A549 (cell line): ENCODE data around the gene ROR1. TPM values are rescaled to one million over a fixed set of nuclear protein-coding genes. Genes with fewer than 3 reads are reported as not detected.

Experiments
- ATAC-seq, 2 experiments: fragments of 200-7000 bp in 1 of 2; fragments of >200 bp in 1 of 2; cut with Nextera tagmentation in 1 of 2; cut with Tn5 transposase in 1 of 2; 3 replicates each; pipeline versions ENCODE4 v1.8.0 to v1.9.1; 2018 to 2020; ENCODE audit warnings: mild to moderate bottlenecking in 1 of 2, moderate library complexity in 1 of 2
- CTCF ChIA-PET: fragments of 300-600 bp; sonication (Branson Sonifier 250); formaldehyde crosslinking; extraction: SDS; loops from one replicate; lab custom pipeline; 2021; ENCODE audit warnings: antibody characterized with exemption, inconsistent platforms; lab: Yijun Ruan, JAX
- POLR2A ChIA-PET: fragments of 350-600 bp; formaldehyde crosslinking; extraction: SDS; loops from one replicate; lab custom pipeline; 2021; ENCODE audit warnings: antibody characterized with exemption, inconsistent platforms; lab: Yijun Ruan, JAX
- DNase-seq, 2 experiments: peaks; one replicate each; pipeline versions ENCODE4 v3.0.0 to v3.0.0-alpha.2; 2011 to 2016; ENCODE audit warnings: low read depth in 1 of 2, low spot score in 1 of 2
- FAIRE-seq: peaks from 2 replicates; lab custom pipeline; 2011; peaks lifted over from hg19 to GRCh38; lab: Jason Lieb, UNC
- H3K27ac ChIP-seq, 2 experiments: fragments of >200 bp; sonication (Bioruptor Twin); formaldehyde crosslinking; 3 replicates each; pipeline ENCODE4 v1.5.1; 2016 to 2017
- H3K4me1 ChIP-seq: fragments of >200 bp; sonication (Bioruptor Twin); formaldehyde crosslinking; 3 replicates; pipeline ENCODE4 v1.6.1; 2016
- H3K4me2 ChIP-seq: fragments of >200 bp; sonication (Bioruptor Twin); formaldehyde crosslinking; 3 replicates; pipeline ENCODE4 v1.6.1; 2016
- H3K4me3 ChIP-seq: fragments of >200 bp; sonication (Bioruptor Twin); formaldehyde crosslinking; 3 replicates; pipeline ENCODE4 v1.5.1; 2016
- H3K9me3 ChIP-seq: fragments of >200 bp; sonication (Bioruptor Twin); formaldehyde crosslinking; 3 replicates; pipeline ENCODE4 v1.6.1; 2016
- ATOH8 ChIP-seq: fragments of 250-450 bp; sonication (Bioruptor Pico); IDR thresholded peaks from 2 replicates; pipeline ENCODE4 v1.5.0; 2020; ENCODE audit warnings: low read depth, mild to moderate bottlenecking, moderate library complexity
- BHLHE40 ChIP-seq: IDR thresholded peaks from 2 replicates; pipeline ENCODE4 v1.6.1; 2012; ENCODE audit warnings: low read depth, low read length, inconsistent platforms
- E2F6 ChIP-seq: IDR thresholded peaks from 2 replicates; pipeline ENCODE4 v1.6.1; 2012; ENCODE audit warnings: low read depth, borderline replicate concordance
- FOSL2 ChIP-seq, 2 experiments: fragments of 450-650 bp in 1 of 2; fragments of >200 bp in 1 of 2; sonication (Bioruptor Twin) in 1 of 2; formaldehyde crosslinking; IDR thresholded peaks; 2 replicates each; pipeline versions ENCODE4 v1.5.0 to v1.6.1; 2016 to 2020; ENCODE audit warnings: mild to moderate bottlenecking in 1 of 2, moderate library complexity in 1 of 2
- HES2 ChIP-seq: fragments of >200 bp; sonication (Bioruptor Twin); formaldehyde crosslinking; IDR thresholded peaks from 2 replicates; pipeline ENCODE4 v1.6.1; 2016
- HMGXB4 ChIP-seq: fragments of 250-450 bp; sonication (Bioruptor Pico); IDR thresholded peaks from 2 replicates; pipeline ENCODE4 v1.5.0; 2021; ENCODE audit warnings: mild to moderate bottlenecking, moderate library complexity, borderline replicate concordance
- HOXB13 ChIP-seq: fragments of 250-450 bp; sonication (Bioruptor Pico); IDR thresholded peaks from 2 replicates; pipeline ENCODE4 v1.5.0; 2020; ENCODE audit warnings: low read depth, mild to moderate bottlenecking, moderate library complexity
- HOXB5 ChIP-seq: fragments of 250-450 bp; sonication (Bioruptor Pico); IDR thresholded peaks from 2 replicates; pipeline ENCODE4 v1.5.0; 2020; ENCODE audit warnings: mild to moderate bottlenecking, moderate library complexity
- KDM5A ChIP-seq: fragments of 200-600 bp; sonication (generic); IDR thresholded peaks from 2 replicates; pipeline ENCODE4 v1.6.1; 2016; ENCODE audit warnings: antibody characterized with exemption, mild to moderate bottlenecking
- MYC ChIP-seq: IDR thresholded peaks from 2 replicates; pipeline ENCODE4 v1.6.1; 2012; ENCODE audit warnings: mild to moderate bottlenecking, inconsistent platforms, low read length, improper control_type of control experiment, borderline replicate concordance
- RCOR1 ChIP-seq: fragments of 150-350 bp; IDR thresholded peaks from 2 replicates; pipeline ENCODE4 v1.6.1; 2014; ENCODE audit warnings: antibody characterized with exemption, low read length, low read depth
- RFX5 ChIP-seq: fragments of 450-650 bp; IDR thresholded peaks from 2 replicates; pipeline ENCODE4 v1.7.1; 2014; ENCODE audit warnings: antibody characterized with exemption, mild to moderate bottlenecking, moderate library complexity
- SREBF2 ChIP-seq: fragments of 450-650 bp; IDR thresholded peaks from 2 replicates; pipeline ENCODE4 v1.6.1; 2014; ENCODE audit warnings: mild to moderate bottlenecking, moderate library complexity
- TFCP2L1 ChIP-seq: fragments of 250-450 bp; sonication (Bioruptor Pico); IDR thresholded peaks from 2 replicates; pipeline ENCODE4 v1.5.0; 2021; ENCODE audit warnings: mild to moderate bottlenecking
- TP53 ChIP-seq: fragments of 250-450 bp; sonication (Bioruptor Pico); IDR thresholded peaks from 2 replicates; pipeline ENCODE4 v1.5.0; 2021; ENCODE audit warnings: mild to moderate bottlenecking, moderate library complexity
- WGBS: methylation state at CpG from one replicate; pipeline ENCODE4 v1.1.6; 2017; ENCODE audit errors: missing lambda C conversion rate; 5-methylcytosine and 5-hydroxymethylcytosine counted together
- polyA plus RNA-seq, 4 experiments: library from polyadenylated mRNA; depleted of rRNA in 3 of 4; stranded (reverse); fragments of >200 nt; fragmentation: RNase III in 1 of 4; extraction: RNeasy Plus Mini Kit Qiagen cat#74134 plus additional on column Dnase treatment in 1 of 4; gene quantifications; 2 replicates in 3 of 4; 3 replicates in 1 of 4; pipeline ENCODE4 v1.2.3, GENCODE V29; 2011 to 2017

ROR1 gene
- polyA plus RNA-seq, 2 of the 4 experiments (the other 2 are of a cell fraction): 6.5 to 19.0 TPM

GRCh38 chr1:63891060-63891690 lies 117.4 kb downstream of the ROR1 start:
- ATAC-seq (no peak), FAIRE-seq (no peak), DNase-seq (no peak)
- 89% methylated on average over 4 of the region's 4 CpGs for WGBS
- CTCF ChIA-PET: interaction anchor here (0.6 kb wide), 1 partner anchor 20 kb away, joined by 3 read pairs; no protein-coding TSS in a partner anchor
- Histone ChIP-seq H3K27ac (no peak overlapping the region), H3K4me2 (no peak overlapping the region), H3K4me1 (peaks cover 24% of the 10 kb centered on the region), H3K9me3 (no peaks in the 10 kb centered on the region), H3K4me3 (no peak overlapping the region)
- POLR2A ChIA-PET: no interaction called here
- TF ChIP-seq HOXB5 (CRISPR knock-in tag) (no peak), TFCP2L1 (CRISPR knock-in tag) (no peak), E2F6 (no peak), MYC (no peak), RFX5 (no peak), HOXB13 (no peak), RCOR1 (no peak), SREBF2 (no peak)

- ATAC-seq (peak; percentile 50 to 61; a peak in 5 of 6 replicates), DNase-seq (peak in 1 of 2 experiments; percentile 18), FAIRE-seq (no peak)
- 75% methylated on average over 8 of the region's 8 CpGs for WGBS
- TF ChIP-seq KDM5A: no peak
- TF ChIP-seq BHLHE40: no peak
- no peak for TF ChIP-seq HMGXB4
- no peak for TF ChIP-seq HES2
- ChIA-PET CTCF (no interaction called here), POLR2A (no interaction called here)
- H3K9me3 ChIP-seq: no peaks in the 10 kb centered on the region
- no peak overlapping the region for H3K4me2 ChIP-seq
- H3K4me3 ChIP-seq: no peak overlapping the region
- 0 out of 6 replicates have a peak overlapping the region, but pooled peaks of 1 of the 2 experiments have one; percentile 14 for H3K27ac ChIP-seq
- H3K4me1 ChIP-seq: peaks cover 21% of the 10 kb centered on the region
Measured at GRCh38 chr1:63892632-63893395, 119.0 kb downstream of the ROR1 start.

- no peak for DNase-seq
- H3K4me2 ChIP-seq: no peak overlapping the region
Measured at GRCh38 chr1:63893976-63894375, 120.2 kb downstream of the ROR1 start.

More at GRCh38 chr1:63893976-63894375, 120.2 kb downstream of the ROR1 start:
- H3K27ac ChIP-seq: no peak overlapping the region
- H3K4me3 ChIP-seq: no peak overlapping the region
- ATAC-seq: no peak
- H3K9me3 ChIP-seq: no peaks in the 10 kb centered on the region
- 88% methylated on average over 3 of the region's 3 CpGs for WGBS
- peaks cover 32% of the 10 kb centered on the region for H3K4me1 ChIP-seq
- CTCF ChIA-PET: no interaction called here
- FAIRE-seq: no peak
- POLR2A ChIA-PET: no interaction called here
- TF ChIP-seq ATOH8 (CRISPR knock-in tag): no peak
- TF ChIP-seq BHLHE40: no peak
- TF ChIP-seq TP53 (CRISPR knock-in tag): no peak
- TF ChIP-seq FOSL2 (IDR thresholded peaks at IDR 0.05): no peak
- peak; percentile 30; the same call in 1 of the 2 replicates for TF ChIP-seq FOSL2 (CRISPR knock-in tag; IDR thresholded peaks at IDR 0.05)
